RWPE1 (cell line): ENCODE measurements around the gene ATXN10.
A peak's percentile ranks its signal among the peaks of the same experiment; 100 is the strongest.

Experiments used
- CTCF ChIA-PET: fragments of 350-600 bp; sonication (Branson Sonifier 250); formaldehyde crosslinking; extraction: SDS; loops from one replicate; lab custom pipeline; 2021; lab: Yijun Ruan, JAX
- POLR2A ChIA-PET: fragments of 400-600 bp; formaldehyde crosslinking; extraction: SDS; loops from one replicate; lab custom pipeline; 2020; ENCODE audit warnings: antibody characterized with exemption; ENCODE audit not compliant: low non-redundant PET; lab: Yijun Ruan, JAX
- DNase-seq: peaks from one replicate; pipeline ENCODE4 v3.0.0; 2012; ENCODE audit warnings: low spot score
- H3K27ac ChIP-seq: fragments of 450-650 bp; 2 replicates; pipeline ENCODE4 v1.5.1; 2017
- CTCF ChIP-seq: fragments of 450-650 bp; conservative IDR thresholded peaks from 2 replicates; pipeline ENCODE4 v1.5.1; 2017; ENCODE audit warnings: low read depth, mild to moderate bottlenecking

The ATXN10 gene

GRCh38 chr22:45774001-45774670 lies 102.5 kb downstream of the ATXN10 start:
- no peak overlapping the region for H3K27ac ChIP-seq
- DNase-seq, result no peak
- POLR2A ChIA-PET, result no interaction called here
- TF ChIP-seq CTCF, result no peak
- CTCF ChIA-PET, result no interaction called here

GRCh38 chr22:45775062-45775461 lies 103.4 kb downstream of the ATXN10 start:
- CTCF ChIA-PET, result no interaction called here
- POLR2A ChIA-PET, result no interaction called here
- TF ChIP-seq CTCF, result no peak
- DNase-seq, result no peak
- no peak overlapping the region for H3K27ac ChIP-seq

GRCh38 chr22:45775569-45776312 lies 104.1 kb downstream of the ATXN10 start:
- CTCF ChIA-PET, result no interaction called here
- TF ChIP-seq CTCF, result no peak
- DNase-seq, result no peak
- no peak overlapping the region for H3K27ac ChIP-seq
- POLR2A ChIA-PET, result no interaction called here

GRCh38 chr22:45776313-45776585 lies 104.6 kb downstream of the ATXN10 start:
- ChIA-PET POLR2A (no interaction called here), CTCF (no interaction called here)
- H3K27ac ChIP-seq, result no peak overlapping the region
- DNase-seq, result no peak
- TF ChIP-seq CTCF, result no peak

GRCh38 chr22:45777046-45777851 lies 105.6 kb downstream of the ATXN10 start:
- CTCF ChIA-PET, result no interaction called here
- TF ChIP-seq CTCF, result no peak
- peak; percentile 64 for DNase-seq
- no peak overlapping the region for H3K27ac ChIP-seq
- POLR2A ChIA-PET, result no interaction called here

- no peak overlapping the region for H3K27ac ChIP-seq
- DNase-seq, result no peak
- TF ChIP-seq CTCF, result no peak
- ChIA-PET POLR2A (no interaction called here), CTCF (interaction anchor here (0.6 kb wide), 1 partner anchor 9 kb away, joined by 3 read pairs; no protein-coding TSS in a partner anchor)
Measured at GRCh38 chr22:45777852-45778375, 106.3 kb downstream of the ATXN10 start.
